Measurements from ENCODE around the gene ACAD8.
"Not testable (repeated sequence)": the region's sequence is repeated elsewhere in the genome, so short reads cannot be mapped to it uniquely, and the experiment has no call there.

ACAD8 gene

GRCh38 chr11:134242376-134242775 lies 11.0 kb upstream of the ACAD8 start:
- DNase-seq: no peak

- DNase-seq: no peak
Observed at GRCh38 chr11:134243913-134244312, 9.5 kb upstream of the ACAD8 start.

- DNase-seq: no peak
Observed at GRCh38 chr11:134244593-134244992, 8.8 kb upstream of the ACAD8 start.

GRCh38 chr11:134245434-134245833 lies 7.9 kb upstream of the ACAD8 start:
- DNase-seq: no peak

- no peak for DNase-seq
Observed at GRCh38 chr11:134246100-134246499, 7.3 kb upstream of the ACAD8 start.

GRCh38 chr11:134246678-134247077 lies 6.7 kb upstream of the ACAD8 start:
- DNase-seq: no peak

GRCh38 chr11:134248910-134249480 lies 4.4 kb upstream of the ACAD8 start:
- no peak for DNase-seq

- DNase-seq: no peak
Observed at GRCh38 chr11:134250246-134250645, 3.1 kb upstream of the ACAD8 start.

- no peak for DNase-seq
Observed at GRCh38 chr11:134250675-134251074, 2.7 kb upstream of the ACAD8 start.

- DNase-seq: no peak
Observed at GRCh38 chr11:134252346-134253187, 801 bp upstream of the ACAD8 start.

- no peak for DNase-seq
Observed at GRCh38 chr11:134254433-134255183, 1.2 kb downstream of the ACAD8 start.

GRCh38 chr11:134255184-134255561 lies 1.8 kb downstream of the ACAD8 start:
- DNase-seq: not testable (repeated sequence)

GRCh38 chr11:134257101-134257500 lies 3.7 kb downstream of the ACAD8 start:
- no peak for DNase-seq

- no peak for DNase-seq
Observed at GRCh38 chr11:134258577-134258976, 5.2 kb downstream of the ACAD8 start.

GRCh38 chr11:134260503-134260902 lies 7.1 kb downstream of the ACAD8 start:
- no peak for DNase-seq

- no peak for DNase-seq
Observed at GRCh38 chr11:134260983-134261382, 7.6 kb downstream of the ACAD8 start.

GRCh38 chr11:134261626-134262488 lies 8.5 kb downstream of the ACAD8 start:
- no peak for DNase-seq

GRCh38 chr11:134264966-134265764 lies 11.8 kb downstream of the ACAD8 start:
- DNase-seq: no peak

- no peak for DNase-seq
Observed at GRCh38 chr11:134266440-134266839, 13.1 kb downstream of the ACAD8 start.

GRCh38 chr11:134266841-134267251 lies 13.5 kb downstream of the ACAD8 start:
- no peak for DNase-seq

- no peak for DNase-seq
Observed at GRCh38 chr11:134267461-134267860, 14.1 kb downstream of the ACAD8 start.

- DNase-seq: no peak
Observed at GRCh38 chr11:134267966-134268365, 14.6 kb downstream of the ACAD8 start.

Data from cortex of kidney (tissue), 1 donor.